Measurements from ENCODE around the gene LMAN1L. TPM values are rescaled to one million over a fixed set of nuclear protein-coding genes. Genes with fewer than 3 reads are reported as not detected.

The LMAN1L gene
- total RNA-seq, 1 experiment from 2014 or later, result not detected

DNA sequence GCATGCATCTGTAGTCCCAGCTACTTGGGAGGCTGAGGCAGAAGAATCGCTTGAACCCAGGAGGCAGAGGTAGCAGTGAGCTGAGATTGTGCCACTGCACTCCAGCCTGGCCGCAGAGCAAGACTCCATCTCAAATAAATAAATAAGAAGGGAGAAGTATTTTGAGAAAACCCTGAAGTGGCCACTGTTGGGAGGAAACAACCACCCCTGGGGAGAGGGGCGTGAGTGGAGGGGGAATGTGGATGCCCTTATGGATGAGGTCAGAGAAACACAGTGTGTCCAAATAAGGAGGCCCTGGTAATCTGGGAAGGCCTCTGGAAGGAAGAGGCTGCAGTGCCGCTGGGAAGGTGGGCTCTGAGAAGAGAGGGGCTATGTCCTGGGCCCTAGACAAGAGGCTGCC is 9.6 kb downstream of the LMAN1L start:
- no peak overlapping the region for H3K4me3 ChIP-seq

DNA sequence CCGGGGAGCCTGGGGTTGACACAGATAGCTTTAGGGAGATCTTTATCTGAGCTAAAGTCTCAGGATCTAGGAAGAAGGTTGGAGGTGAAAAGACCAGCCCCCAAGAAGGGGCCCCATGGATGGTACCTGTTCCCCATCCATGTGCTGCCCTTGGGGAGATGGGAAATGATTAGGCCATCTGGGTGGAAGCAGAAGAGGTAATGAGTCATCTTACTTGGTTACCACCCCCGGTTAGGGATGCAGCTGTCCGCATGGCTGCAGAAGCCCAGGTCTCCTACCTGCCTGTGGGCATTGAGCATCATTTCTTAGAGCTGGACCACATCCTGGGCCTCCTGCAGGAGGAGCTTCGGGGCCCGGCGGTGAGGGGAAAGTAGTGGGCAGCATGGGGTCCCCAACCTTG is 10.7 kb downstream of the LMAN1L start:
- H3K4me3 ChIP-seq, result no peak overlapping the region
- peaks cover 6% of the 10 kb centered on the region; the same call in 1 of the 2 replicates for H3K27me3 ChIP-seq
- DNase-seq, result no peak
- no peaks in the 10 kb centered on the region for H3K36me3 ChIP-seq
- no peaks in the 10 kb centered on the region for H3K9me3 ChIP-seq

More for the DNA sequence above, 9.6 kb downstream of the LMAN1L start:
- no peaks in the 10 kb centered on the region for H3K9me3 ChIP-seq
- DNase-seq, result no peak
- no peaks in the 10 kb centered on the region for H3K36me3 ChIP-seq
- peaks cover 6% of the 10 kb centered on the region; the same call in 1 of the 2 replicates for H3K27me3 ChIP-seq

DNA sequence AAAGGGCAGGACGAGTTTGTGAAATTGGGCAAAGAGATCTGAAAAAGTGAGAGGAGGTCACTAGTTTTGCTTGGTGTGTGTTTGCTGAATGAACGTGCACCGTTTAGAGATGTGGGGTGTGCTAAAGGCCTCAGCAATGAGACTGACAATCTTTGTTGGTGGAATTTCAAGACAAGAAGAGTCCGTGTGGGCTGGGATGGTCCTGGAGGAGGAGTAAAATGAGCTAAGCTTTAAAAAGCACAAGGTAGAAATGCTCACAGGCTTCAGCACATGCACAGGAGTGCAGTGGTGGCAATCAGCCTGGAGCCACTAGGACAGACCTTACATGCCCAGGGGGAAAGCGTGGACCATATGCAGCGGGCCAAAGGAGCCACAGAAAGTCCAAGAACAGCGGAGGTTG is 12.3 kb downstream of the LMAN1L start:
- Histone ChIP-seq H3K27me3 (peaks cover 6% of the 10 kb centered on the region; the same call in 1 of the 2 replicates), H3K4me3 (no peak overlapping the region), H3K9me3 (no peaks in the 10 kb centered on the region), H3K36me3 (no peaks in the 10 kb centered on the region)
- DNase-seq, result no peak

- H3K9me3 ChIP-seq, result no peaks in the 10 kb centered on the region
- H3K4me3 ChIP-seq, result no peak overlapping the region
- H3K36me3 ChIP-seq, result no peaks in the 10 kb centered on the region
- peaks cover 6% of the 10 kb centered on the region; the same call in 1 of the 2 replicates for H3K27me3 ChIP-seq
- DNase-seq, result no peak
Observed at GRCh38 chr15:74825866-74826265, 13.2 kb downstream of the LMAN1L start.

GRCh38 chr15:74826364-74826819 is 13.8 kb downstream of the LMAN1L start, which contains the start of gene CPLX3:
CPLX3 (plus strand) TSS chr15:74826627; CDS start chr15:74826704, 77 bp downstream.
- Histone ChIP-seq H3K36me3 (no peaks in the 10 kb centered on the region), H3K4me3 (no peak within 1 kb of the TSS), H3K27me3 (peaks cover 6% of the 10 kb centered on the region; the same call in 1 of the 2 replicates), H3K9me3 (no peaks in the 10 kb centered on the region)
- DNase-seq, result no peak

- Histone ChIP-seq H3K4me3 (no peak overlapping the region), H3K27me3 (peaks cover 6% of the 10 kb centered on the region; the same call in 1 of the 2 replicates), H3K9me3 (no peaks in the 10 kb centered on the region), H3K36me3 (no peaks in the 10 kb centered on the region)
- DNase-seq, result no peak
Observed at GRCh38 chr15:74826921-74827320, 14.3 kb downstream of the LMAN1L start.

DNA sequence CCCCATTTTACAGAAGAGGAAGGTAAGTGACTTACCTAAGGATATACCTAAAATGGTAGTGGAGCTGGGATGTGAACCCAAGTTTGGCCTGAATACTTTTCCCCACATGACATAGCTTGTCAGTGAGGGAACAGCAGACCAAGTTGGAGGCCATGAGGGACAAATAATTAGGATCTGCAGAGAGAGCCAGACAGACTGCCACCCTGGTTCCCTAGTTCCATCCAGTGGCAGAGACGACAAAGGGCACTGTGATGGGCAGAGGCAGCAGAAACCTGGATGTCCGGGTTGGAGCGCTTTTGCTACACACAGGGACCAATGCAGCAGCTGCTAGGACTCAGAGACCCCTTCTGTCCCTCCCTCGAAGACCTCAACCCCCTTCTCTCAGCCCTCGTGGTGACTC is 15.0 kb downstream of the LMAN1L start:
- H3K4me3 ChIP-seq, result no peak overlapping the region
- no peaks in the 10 kb centered on the region for H3K36me3 ChIP-seq
- DNase-seq, result no peak
- H3K9me3 ChIP-seq, result no peaks in the 10 kb centered on the region
- peaks cover 6% of the 10 kb centered on the region; the same call in 1 of the 2 replicates for H3K27me3 ChIP-seq

- peaks cover 6% of the 10 kb centered on the region; the same call in 1 of the 2 replicates for H3K27me3 ChIP-seq
Observed at GRCh38 chr15:74828835-74829234, 16.2 kb downstream of the LMAN1L start.

DNA sequence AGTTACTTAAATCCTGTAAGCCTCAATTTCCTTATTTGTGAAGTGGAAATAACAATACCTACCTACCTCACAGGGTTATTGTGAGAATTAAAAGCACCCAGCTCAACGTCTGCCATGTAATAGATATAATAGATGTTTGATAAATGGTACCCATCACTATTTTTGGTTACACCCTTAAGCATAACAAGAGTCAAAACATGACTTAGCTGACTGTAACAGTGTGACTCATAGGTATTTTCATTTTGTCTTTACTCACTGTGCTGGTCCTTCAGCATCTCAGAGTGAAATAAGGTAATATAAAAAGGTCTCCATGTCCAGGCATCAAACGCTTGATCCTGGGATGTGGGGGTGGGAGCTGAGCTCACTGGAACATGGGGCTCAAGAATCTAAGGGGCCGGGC is 16.9 kb downstream of the LMAN1L start:
- DNase-seq, result no peak
- no peak overlapping the region for H3K4me3 ChIP-seq
- no peaks in the 10 kb centered on the region for H3K36me3 ChIP-seq
- H3K27me3 ChIP-seq, result peaks cover 6% of the 10 kb centered on the region; the same call in 1 of the 2 replicates
- H3K9me3 ChIP-seq, result no peaks in the 10 kb centered on the region

More at GRCh38 chr15:74828835-74829234, 16.2 kb downstream of the LMAN1L start:
- no peaks in the 10 kb centered on the region for H3K36me3 ChIP-seq
- H3K9me3 ChIP-seq, result no peaks in the 10 kb centered on the region
- H3K4me3 ChIP-seq, result no peak overlapping the region
- DNase-seq, result no peak

GRCh38 chr15:74829991-74830390 is 17.4 kb downstream of the LMAN1L start:
- Histone ChIP-seq H3K4me3 (no peak overlapping the region), H3K9me3 (no peaks in the 10 kb centered on the region), H3K27me3 (peaks cover 6% of the 10 kb centered on the region; the same call in 1 of the 2 replicates), H3K36me3 (no peaks in the 10 kb centered on the region; the same call in 1 of the 2 replicates)
- DNase-seq, result no peak

- Histone ChIP-seq H3K9me3 (no peaks in the 10 kb centered on the region), H3K27me3 (peaks cover 6% of the 10 kb centered on the region; the same call in 1 of the 2 replicates), H3K36me3 (peaks cover 7% of the 10 kb centered on the region; the same call in 1 of the 2 replicates), H3K4me3 (no peak overlapping the region)
- DNase-seq, result peak; percentile 77
Observed at GRCh38 chr15:74830868-74831267, 18.2 kb downstream of the LMAN1L start.

- peaks cover 1% of the 10 kb centered on the region; the same call in 1 of the 2 replicates for H3K27me3 ChIP-seq
- DNase-seq, result no peak
- H3K9me3 ChIP-seq, result no peaks in the 10 kb centered on the region
- H3K36me3 ChIP-seq, result peaks cover 7% of the 10 kb centered on the region; the same call in 1 of the 2 replicates
- no peak overlapping the region for H3K4me3 ChIP-seq
Observed at GRCh38 chr15:74831813-74832495, 19.3 kb downstream of the LMAN1L start.

GRCh38 chr15:74832826-74833225 is 20.2 kb downstream of the LMAN1L start:
- no peaks in the 10 kb centered on the region for H3K9me3 ChIP-seq
- DNase-seq, result no peak
- peaks cover 7% of the 10 kb centered on the region; the same call in 1 of the 2 replicates for H3K36me3 ChIP-seq
- H3K4me3 ChIP-seq, result no peak overlapping the region
- no peaks in the 10 kb centered on the region for H3K27me3 ChIP-seq

GRCh38 chr15:74833376-74834107 is 20.9 kb downstream of the LMAN1L start:
- peaks cover 11% of the 10 kb centered on the region; the same call in 1 of the 2 replicates for H3K36me3 ChIP-seq
- DNase-seq, result no peak
- no peak overlapping the region for H3K4me3 ChIP-seq
- no peaks in the 10 kb centered on the region for H3K27me3 ChIP-seq
- no peaks in the 10 kb centered on the region for H3K9me3 ChIP-seq

DNA sequence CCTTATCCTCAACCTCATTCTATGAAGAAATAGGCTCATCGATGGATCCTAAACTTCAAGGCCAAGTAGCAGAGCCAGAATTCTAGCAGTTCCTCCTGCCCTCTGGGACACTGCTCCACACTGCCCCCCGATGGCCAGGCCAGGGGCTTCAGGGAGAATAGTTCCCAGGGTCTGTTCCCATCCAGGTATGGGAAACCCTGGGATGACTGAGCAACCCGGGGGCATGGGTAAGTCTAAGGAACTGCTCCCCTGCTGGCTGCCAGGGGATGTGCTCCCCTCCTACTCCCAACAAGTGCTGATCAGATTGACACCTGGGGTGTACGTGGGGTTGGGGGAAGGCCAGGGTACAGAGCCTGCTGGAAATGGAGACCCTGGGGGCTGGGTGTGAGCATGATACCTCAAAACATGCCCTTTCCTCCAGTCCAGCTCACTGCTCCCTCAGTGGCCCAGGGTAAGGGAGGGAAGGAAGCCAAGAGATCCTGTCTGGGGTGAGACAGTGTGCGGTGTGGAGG is 22.7 kb downstream of the LMAN1L start:
- Histone ChIP-seq H3K9me3 (no peaks in the 10 kb centered on the region), H3K36me3 (peaks cover 24% of the 10 kb centered on the region), H3K4me3 (no peak overlapping the region), H3K27me3 (no peaks in the 10 kb centered on the region)
- peak; percentile 61 for DNase-seq

DNA sequence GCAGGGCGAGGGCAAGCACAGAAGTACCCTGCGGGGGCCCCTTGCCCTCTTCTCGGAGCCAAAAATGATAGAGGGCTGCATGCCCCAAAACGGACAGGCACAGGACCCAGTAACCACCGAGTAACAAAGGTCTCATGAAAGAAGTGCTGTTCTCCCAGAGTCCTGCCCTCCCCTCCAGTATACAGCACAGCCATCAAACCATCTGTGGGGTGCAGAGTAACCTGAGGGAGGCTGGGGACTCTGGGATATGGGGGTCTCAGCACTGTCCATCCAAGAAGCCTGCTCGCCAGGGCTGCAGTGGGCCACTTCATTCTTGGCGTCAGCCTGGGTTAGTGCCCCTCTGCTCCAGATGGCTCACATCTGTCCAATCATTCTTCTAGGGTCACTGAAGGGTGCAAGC is 24.2 kb downstream of the LMAN1L start:
- no peak for DNase-seq
- no peaks in the 10 kb centered on the region for H3K27me3 ChIP-seq
- no peak overlapping the region for H3K4me3 ChIP-seq
- no peaks in the 10 kb centered on the region for H3K9me3 ChIP-seq
- peaks cover 34% of the 10 kb centered on the region for H3K36me3 ChIP-seq
